Panc1 (cell line): ENCODE data around the gene PCBD2.
"Not testable (repeated sequence)": the region's sequence is repeated elsewhere in the genome, so short reads cannot be mapped to it uniquely, and the experiment has no call there.

Experiments
- CTCF ChIP-seq: fragments of 450-650 bp; IDR thresholded peaks from 2 replicates; pipeline ENCODE4 v1.5.1; 2017; ENCODE audit warnings: mild to moderate bottlenecking
- POLR2AphosphoS5 ChIP-seq: IDR thresholded peaks from 2 replicates; pipeline ENCODE4 v1.6.1; 2012; ENCODE audit warnings: mild to moderate bottlenecking, low read depth, low read length, moderate library complexity

- not testable (repeated sequence) for TF ChIP-seq CTCF, POLR2AphosphoS5
These were observed 93.1 kb downstream of the PCBD2 start for GRCh38 chr5:134998068-134998467.
